Measurements from ENCODE around the gene CAPG. TPM values are rescaled to one million over a fixed set of nuclear protein-coding genes. Genes with fewer than 3 reads are reported as not detected.

The CAPG gene
- total RNA-seq: 100 to 1,000 TPM; 167 to 177 TPM

- Mint-ChIP-seq H3K9me3 (peaks cover 4% of the 10 kb centered on the region), H3K36me3 (ENCODE audit: low read depth) (peaks cover 17% of the 10 kb centered on the region), H3K4me1 (peaks cover 76% of the 10 kb centered on the region), H3K27me3 (peaks cover 3% of the 10 kb centered on the region), H3K27ac (peak within 1 kb of the TSS; percentile 73), H3K4me3 (peak within 1 kb of the TSS; percentile 78)
- peak; percentile 72 for DNase-seq
- ChIA-PET CTCF (interaction anchor here (0.6 to 1.9 kb wide), 2 partner anchors 10 to 110 kb away, joined by 3 to 9 read pairs; no protein-coding TSS in a partner anchor), POLR2A (interaction anchor here (0.9 to 3.2 kb wide), 5 partner anchors 8 to 185 kb away, joined by 3 to 17 read pairs (median 4); partner anchors contain the start of genes ELMOD3, MAT2A, RETSAT and RNF181)
Measured at GRCh38 chr2:85409845-85410583, at the start of gene CAPG. TSS of gene CAPG (minus strand) at chr2:85410366. CDS start at chr2:85402145, 8,221 bp downstream.

GRCh38 chr2:85459771-85460170, 49.6 kb upstream of the CAPG start:
- Mint-ChIP-seq H3K4me3 (no peak overlapping the region), H3K27me3 (peaks cover 5% of the 10 kb centered on the region), H3K4me1 (no peaks in the 10 kb centered on the region), H3K36me3 (ENCODE audit: low read depth) (no peaks in the 10 kb centered on the region), H3K9me3 (no peaks in the 10 kb centered on the region), H3K27ac (no peak overlapping the region)
- no peak for DNase-seq
- ChIA-PET POLR2A (no interaction called here), CTCF (no interaction called here)

- DNase-seq: no peak
- Mint-ChIP-seq H3K27ac (no peak overlapping the region), H3K4me1 (no peaks in the 10 kb centered on the region), H3K27me3 (peaks cover 5% of the 10 kb centered on the region), H3K36me3 (ENCODE audit: low read depth) (no peaks in the 10 kb centered on the region), H3K4me3 (no peak overlapping the region), H3K9me3 (no peaks in the 10 kb centered on the region)
- ChIA-PET POLR2A (no interaction called here), CTCF (interaction anchor here (0.6 kb wide), 1 partner anchor 73 kb away, joined by 4 read pairs; no protein-coding TSS in a partner anchor)
Measured at GRCh38 chr2:85458601-85459563, 48.7 kb upstream of the CAPG start.

- ChIA-PET CTCF (no interaction called here), POLR2A (no interaction called here)
- no peak overlapping the region for H3K27ac Mint-ChIP-seq
- H3K9me3 Mint-ChIP-seq: no peaks in the 10 kb centered on the region
- no peaks in the 10 kb centered on the region for H3K4me1 Mint-ChIP-seq
- H3K36me3 Mint-ChIP-seq (ENCODE audit: low read depth): no peaks in the 10 kb centered on the region
- peaks cover 5% of the 10 kb centered on the region for H3K27me3 Mint-ChIP-seq
- DNase-seq: no peak
- H3K4me3 Mint-ChIP-seq: no peak overlapping the region
Measured at GRCh38 chr2:85457877-85458316, 47.7 kb upstream of the CAPG start.

GRCh38 chr2:85457043-85457442, 46.9 kb upstream of the CAPG start:
- Mint-ChIP-seq H3K27ac (no peak overlapping the region), H3K4me1 (no peaks in the 10 kb centered on the region), H3K36me3 (ENCODE audit: low read depth) (no peaks in the 10 kb centered on the region), H3K27me3 (peaks cover 5% of the 10 kb centered on the region), H3K4me3 (no peak overlapping the region), H3K9me3 (no peaks in the 10 kb centered on the region)
- ChIA-PET CTCF (interaction anchor here (0.7 kb wide), 1 partner anchor 16 kb away, joined by 5 read pairs; no protein-coding TSS in a partner anchor), POLR2A (no interaction called here)
- no peak for DNase-seq

- no peak for DNase-seq
- H3K4me1 Mint-ChIP-seq: no peaks in the 10 kb centered on the region
- no peaks in the 10 kb centered on the region for H3K36me3 Mint-ChIP-seq (ENCODE audit: low read depth)
- H3K9me3 Mint-ChIP-seq: no peaks in the 10 kb centered on the region
- H3K27ac Mint-ChIP-seq: no peak overlapping the region
- POLR2A ChIA-PET: no interaction called here
- CTCF ChIA-PET: no interaction called here
- H3K4me3 Mint-ChIP-seq: no peak overlapping the region
- H3K27me3 Mint-ChIP-seq: peaks cover 5% of the 10 kb centered on the region
Measured at GRCh38 chr2:85455552-85456090, 45.5 kb upstream of the CAPG start.

GRCh38 chr2:85453571-85453970, 43.4 kb upstream of the CAPG start:
- no peak for DNase-seq
- CTCF ChIA-PET: no interaction called here
- no peaks in the 10 kb centered on the region for H3K9me3 Mint-ChIP-seq
- POLR2A ChIA-PET: no interaction called here
- no peaks in the 10 kb centered on the region for H3K36me3 Mint-ChIP-seq (ENCODE audit: low read depth)
- no peak overlapping the region for H3K4me3 Mint-ChIP-seq
- H3K27me3 Mint-ChIP-seq: peaks cover 5% of the 10 kb centered on the region
- no peaks in the 10 kb centered on the region for H3K4me1 Mint-ChIP-seq
- H3K27ac Mint-ChIP-seq: no peak overlapping the region

GRCh38 chr2:85452237-85452636, 42.1 kb upstream of the CAPG start:
- ChIA-PET CTCF (no interaction called here), POLR2A (no interaction called here)
- Mint-ChIP-seq H3K4me1 (no peaks in the 10 kb centered on the region), H3K4me3 (no peak overlapping the region), H3K27ac (no peak overlapping the region), H3K27me3 (peaks cover 5% of the 10 kb centered on the region), H3K9me3 (no peaks in the 10 kb centered on the region), H3K36me3 (ENCODE audit: low read depth) (no peaks in the 10 kb centered on the region)
- no peak for DNase-seq

GRCh38 chr2:85449214-85449588, 39.0 kb upstream of the CAPG start:
- ChIA-PET POLR2A (interaction anchor here (1.3 kb wide), 1 partner anchor 90 kb away, joined by 4 read pairs; the partner anchor contains the start of gene MAT2A), CTCF (no interaction called here)
- H3K36me3 Mint-ChIP-seq (ENCODE audit: low read depth): no peaks in the 10 kb centered on the region

GRCh38 chr2:85448461-85449213, 38.5 kb upstream of the CAPG start:
- ChIA-PET POLR2A (interaction anchor here (1.3 kb wide), 1 partner anchor 90 kb away, joined by 4 read pairs; the partner anchor contains the start of gene MAT2A), CTCF (interaction anchor here (0.9 kb wide), 1 partner anchor 56 kb away, joined by 3 read pairs; no protein-coding TSS in a partner anchor)
- no peaks in the 10 kb centered on the region for H3K4me1 Mint-ChIP-seq
- H3K9me3 Mint-ChIP-seq: no peaks in the 10 kb centered on the region
- DNase-seq: no peak
- H3K4me3 Mint-ChIP-seq: no peak overlapping the region
- no peaks in the 10 kb centered on the region for H3K27me3 Mint-ChIP-seq
- no peaks in the 10 kb centered on the region for H3K36me3 Mint-ChIP-seq (ENCODE audit: low read depth)
- no peak overlapping the region for H3K27ac Mint-ChIP-seq

More at GRCh38 chr2:85449214-85449588, 39.0 kb upstream of the CAPG start:
- H3K4me1 Mint-ChIP-seq: no peaks in the 10 kb centered on the region
- H3K9me3 Mint-ChIP-seq: no peaks in the 10 kb centered on the region
- DNase-seq: no peak
- H3K4me3 Mint-ChIP-seq: no peak overlapping the region
- no peak overlapping the region for H3K27ac Mint-ChIP-seq
- H3K27me3 Mint-ChIP-seq: no peaks in the 10 kb centered on the region

- no peak overlapping the region for H3K4me3 Mint-ChIP-seq
- CTCF ChIA-PET: interaction anchor here (1.1 kb wide), 1 partner anchor 25 kb away, joined by 3 read pairs; no protein-coding TSS in a partner anchor
- no peak for DNase-seq
- H3K9me3 Mint-ChIP-seq: no peaks in the 10 kb centered on the region
- POLR2A ChIA-PET: interaction anchor here (1.3 to 3.2 kb wide), 3 partner anchors 10 to 91 kb away, joined by 3 to 20 read pairs (median 10); partner anchors contain the start of gene MAT2A
- no peak overlapping the region for H3K27ac Mint-ChIP-seq
- no peaks in the 10 kb centered on the region for H3K4me1 Mint-ChIP-seq
- H3K27me3 Mint-ChIP-seq: no peaks in the 10 kb centered on the region
- no peaks in the 10 kb centered on the region for H3K36me3 Mint-ChIP-seq (ENCODE audit: low read depth)
Measured at GRCh38 chr2:85447222-85447585, 37.0 kb upstream of the CAPG start.

Data from activated CD4-positive, alpha-beta memory T cell treated with anti-CD3 and anti-CD28 coated beads, Interleukin-2, amount 10 ng/mL, durations not matched to agents 7 days and 5 days (primary cell).